Smooth muscle cell (in vitro differentiated cells): ENCODE results near the gene SMURF1. TPM values are rescaled to one million over a fixed set of nuclear protein-coding genes. Genes with fewer than 3 reads are reported as not detected.

ENCODE experiments used
- DNase-seq: peaks from one replicate; lab custom pipeline; 2025; ENCODE audit not compliant: unreplicated experiment; lab: John Stamatoyannopoulos, UW
- H2AFZ ChIP-seq: fragments of 200-600 bp; sonication (generic); 2 replicates; pipeline ENCODE4 v1.6.0; 2016; ENCODE audit warnings: antibody characterized with exemption, low read depth, mild to moderate bottlenecking
- H3F3A ChIP-seq: fragments of 200-600 bp; sonication (generic); 2 replicates; pipeline ENCODE4 v1.6.0; 2017; ENCODE audit warnings: antibody characterized with exemption, low read depth
- H3K27ac ChIP-seq: fragments of 200-600 bp; sonication (generic); 2 replicates; pipeline ENCODE4 v1.5.1; 2016; ENCODE audit warnings: low read depth, mild to moderate bottlenecking
- H3K27me3 ChIP-seq: fragments of 200-600 bp; sonication (generic); 2 replicates; pipeline ENCODE4 v1.6.1; 2016; ENCODE audit warnings: low read depth, mild to moderate bottlenecking
- H3K36me3 ChIP-seq: fragments of 200-600 bp; sonication (generic); 2 replicates; pipeline ENCODE4 v1.5.1; 2016; ENCODE audit warnings: low read depth
- H3K4me1 ChIP-seq: fragments of 200-600 bp; sonication (generic); 2 replicates; pipeline ENCODE4 v1.5.1; 2016; ENCODE audit warnings: low read depth
- H3K4me2 ChIP-seq: fragments of 200-600 bp; sonication (generic); 2 replicates; pipeline ENCODE4 v1.6.0; 2016; ENCODE audit warnings: mild to moderate bottlenecking
- H3K4me3 ChIP-seq: fragments of 200-600 bp; sonication (generic); 2 replicates; pipeline ENCODE4 v1.5.1; 2016; ENCODE audit warnings: mild to moderate bottlenecking
- H3K79me2 ChIP-seq: fragments of 200-600 bp; sonication (generic); 2 replicates; pipeline ENCODE4 v1.6.0; 2016; ENCODE audit warnings: low read depth, mild to moderate bottlenecking
- H3K9ac ChIP-seq: fragments of 200-600 bp; sonication (generic); 2 replicates; pipeline ENCODE4 v1.6.0; 2016; ENCODE audit warnings: low read depth
- H3K9me3 ChIP-seq: fragments of 200-600 bp; sonication (generic); replicated peaks from 2 replicates; pipeline ENCODE4 v1.5.1; 2016; ENCODE audit warnings: low read depth
- H4K20me1 ChIP-seq: fragments of 200-600 bp; sonication (generic); 2 replicates; pipeline ENCODE4 v1.6.0; 2016; ENCODE audit warnings: low read depth
- CTCF ChIP-seq: fragments of 200-600 bp; sonication (generic); IDR thresholded peaks from 2 replicates; pipeline ENCODE4 v1.5.1; 2017; ENCODE audit warnings: borderline replicate concordance, mild to moderate bottlenecking, antibody characterized with exemption; ENCODE audit not compliant: insufficient read depth, poor library complexity, severe bottlenecking
- WGBS: methylation state at CpG from one replicate; pipeline ENCODE4 v1.1.7; 2016; ENCODE audit warnings: low lambda C conversion rate; 5-methylcytosine and 5-hydroxymethylcytosine counted together
- polyA plus RNA-seq: library from polyadenylated mRNA; unstranded; fragments of >200 nt; fragmentation: Nextera tagmentation; extraction: Ambion mirVana; gene quantifications from 2 replicates; pipeline ENCODE4 v1.2.1, GENCODE V29; 2016
- total RNA-seq: library from RNA; depleted of rRNA; stranded (reverse); fragments of >200 nt; gene quantifications from 2 replicates; pipeline ENCODE4 v1.2.3, GENCODE V29; 2014

SMURF1 gene
- total and polyA plus RNA-seq, 2 experiments from 2014 or later: 17.5 to 28.5 TPM

GRCh38 chr7:99061001-99061776, 82.7 kb downstream of the SMURF1 start:
- no peaks in the 10 kb centered on the region for H3K36me3 ChIP-seq
- no peak overlapping the region for H3K9ac ChIP-seq
- H3K79me2 ChIP-seq: peaks cover 55% of the 10 kb centered on the region
- 92% methylated on average over 6 of the region's 6 CpGs for WGBS
- no peaks in the 10 kb centered on the region for H3K4me1 ChIP-seq
- DNase-seq: no peak
- H3K4me2 ChIP-seq: no peak overlapping the region
- peaks cover 58% of the 10 kb centered on the region for H4K20me1 ChIP-seq
- H3K4me3 ChIP-seq: no peak overlapping the region
- no peak overlapping the region for H2AFZ ChIP-seq
- no peaks in the 10 kb centered on the region for H3K9me3 ChIP-seq
- TF ChIP-seq CTCF: no peak
- H3F3A ChIP-seq: peaks cover 7% of the 10 kb centered on the region
- no peak overlapping the region for H3K27ac ChIP-seq
- H3K27me3 ChIP-seq: no peaks in the 10 kb centered on the region

- DNase-seq: no peak
- 98% methylated on average over 9 of the region's 9 CpGs for WGBS
- H3K4me2 ChIP-seq: no peak overlapping the region
- no peaks in the 10 kb centered on the region for H3K9me3 ChIP-seq
- TF ChIP-seq CTCF: no peak
- no peaks in the 10 kb centered on the region for H3F3A ChIP-seq
- H4K20me1 ChIP-seq: no peaks in the 10 kb centered on the region
- no peak overlapping the region for H3K27ac ChIP-seq
- peaks cover 5% of the 10 kb centered on the region for H3K79me2 ChIP-seq
- no peaks in the 10 kb centered on the region for H3K4me1 ChIP-seq
- peaks cover 38% of the 10 kb centered on the region for H3K36me3 ChIP-seq
- H3K4me3 ChIP-seq: no peak overlapping the region
- H2AFZ ChIP-seq: no peak overlapping the region
- no peaks in the 10 kb centered on the region for H3K27me3 ChIP-seq
- H3K9ac ChIP-seq: no peak overlapping the region
Observed at GRCh38 chr7:99054781-99055180, 89.1 kb downstream of the SMURF1 start.

GRCh38 chr7:99050971-99051370, 92.9 kb downstream of the SMURF1 start:
- TF ChIP-seq CTCF: no peak
- no peaks in the 10 kb centered on the region for H3K4me1 ChIP-seq
- no peak overlapping the region for H3K27ac ChIP-seq
- no peak overlapping the region for H3K4me2 ChIP-seq
- H2AFZ ChIP-seq: no peak overlapping the region
- peaks cover 42% of the 10 kb centered on the region for H3K36me3 ChIP-seq
- no peak overlapping the region for H3K4me3 ChIP-seq
- 96% methylated on average over 2 of the region's 2 CpGs for WGBS
- DNase-seq: no peak
- no peaks in the 10 kb centered on the region for H3K27me3 ChIP-seq
- H3K9me3 ChIP-seq: no peaks in the 10 kb centered on the region
- no peak overlapping the region for H3K9ac ChIP-seq
- H3F3A ChIP-seq: no peaks in the 10 kb centered on the region
- peaks cover 3% of the 10 kb centered on the region for H4K20me1 ChIP-seq
- H3K79me2 ChIP-seq: no peaks in the 10 kb centered on the region
